ENCODE measurements around the gene NPLOC4. TPM values are rescaled to one million over a fixed set of nuclear protein-coding genes. Genes with fewer than 3 reads are reported as not detected.

NPLOC4 gene
- total RNA-seq, 6 donors from 2014 or later, result 59.9 to 373 (median 87.4) TPM

- no peak overlapping the region for H3K4me3 ChIP-seq
- ATAC-seq (ENCODE audit: low FRiP score in 2 of 2), result peak in 1 of 2 donors; percentile 7
- TF ChIP-seq CTCF (IDR thresholded peaks at IDR 0.05), result no peak
- TF ChIP-seq POLR2AphosphoS5 (IDR thresholded peaks at IDR 0.05), result no peak
- TF ChIP-seq POLR2A (IDR thresholded peaks at IDR 0.05), result no peak
- no peak for TF ChIP-seq EP300 (IDR thresholded peaks at IDR 0.05)
- no peaks in the 10 kb centered on the region for H3K27me3 ChIP-seq
- 95 to 98% methylated on average over 6 to 12 of the region's 16 CpGs for WGBS, 2 donors
- H3K9me3 ChIP-seq, result no peaks in the 10 kb centered on the region
- DNase-seq, result peak in 1 of 2 donors; percentile 73
- H3K36me3 ChIP-seq, result peaks cover 14 to 58% (median 50%) of the 10 kb centered on the region in 4 donors
- peaks cover under 1 to 9% (median 3%) of the 10 kb centered on the region in 4 donors for H3K4me1 ChIP-seq
- no peak overlapping the region for H3K27ac ChIP-seq
These were observed 36.0 kb upstream of the NPLOC4 start for GRCh38 chr17:81672954-81673353.

DNA sequence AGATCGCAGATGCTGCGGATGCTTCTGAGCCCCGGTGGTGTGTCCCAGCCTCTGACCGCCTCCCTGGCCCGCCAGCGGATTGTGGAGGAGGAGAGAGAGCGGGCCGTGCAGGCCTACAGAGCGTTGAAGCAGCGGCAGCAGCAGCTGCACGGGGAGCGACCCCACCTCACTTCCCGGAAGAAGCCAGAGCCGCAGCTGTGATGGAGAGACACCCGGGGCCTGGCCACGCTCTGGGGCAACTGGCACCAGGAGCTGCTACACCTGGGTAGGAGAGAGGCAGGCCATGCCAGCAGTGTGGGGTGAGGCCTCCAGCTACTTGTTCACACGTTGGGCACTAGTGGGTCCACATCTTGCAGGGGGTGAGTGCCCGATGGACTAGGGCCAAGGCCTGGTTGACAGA, 35.6 kb upstream of the NPLOC4 start:
- H3K27me3 ChIP-seq, result no peaks in the 10 kb centered on the region
- peaks cover 5 to 13% (median 7%) of the 10 kb centered on the region in 4 donors for H3K4me1 ChIP-seq
- no peak overlapping the region for H3K27ac ChIP-seq
- 90 to 94% methylated on average over 15 to 18 of the region's 18 CpGs for WGBS, 2 donors
- no peaks in the 10 kb centered on the region for H3K9me3 ChIP-seq
- peak in 1 of 2 donors; percentile 13 for ATAC-seq (ENCODE audit: low FRiP score in 2 of 2)
- no peak overlapping the region for H3K4me3 ChIP-seq
- no peak for TF ChIP-seq CTCF (IDR thresholded peaks at IDR 0.05)
- TF ChIP-seq POLR2A (IDR thresholded peaks at IDR 0.05), result no peak
- no peak for TF ChIP-seq EP300 (IDR thresholded peaks at IDR 0.05)
- no peak for TF ChIP-seq POLR2AphosphoS5 (IDR thresholded peaks at IDR 0.05)
- DNase-seq, result peak in 1 of 2 donors; percentile 76
- peaks cover 14 to 58% (median 50%) of the 10 kb centered on the region in 4 donors for H3K36me3 ChIP-seq

DNA sequence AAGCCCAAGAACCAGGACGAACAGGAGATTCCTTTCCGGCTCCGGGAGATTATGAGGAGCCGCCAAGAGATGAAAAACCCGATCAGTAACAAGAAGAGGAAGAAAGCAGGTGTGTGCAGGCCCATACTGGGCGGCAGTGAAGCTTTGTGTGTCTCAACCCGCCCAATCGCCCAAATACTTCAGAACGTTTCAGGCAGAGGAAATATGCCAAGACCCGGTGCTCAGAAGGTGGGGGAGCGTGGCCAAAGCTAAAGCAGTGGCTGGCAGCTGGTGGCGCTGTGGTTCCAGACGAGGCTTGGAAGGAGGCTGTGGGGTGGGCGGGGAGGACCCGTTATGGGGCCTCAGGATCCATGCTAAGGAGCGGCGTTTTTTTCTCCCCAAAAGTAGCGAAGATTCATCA, 30.8 kb upstream of the NPLOC4 start:
- DNase-seq (no peak), ATAC-seq (ENCODE audit: low FRiP score in 2 of 2) (no peak)
- Histone ChIP-seq H3K4me3 (peak overlapping the region in 2 of 4 donors; percentile 85 to 99), H3K4me1 (peaks cover 18 to 33% (median 20%) of the 10 kb centered on the region in 4 donors), H3K27me3 (no peaks in the 10 kb centered on the region), H3K27ac (no peak overlapping the region), H3K36me3 (peaks cover 4 to 51% (median 35%) of the 10 kb centered on the region in 4 donors), H3K9me3 (no peaks in the 10 kb centered on the region)
- TF ChIP-seq CTCF (IDR thresholded peaks at IDR 0.05) (no peak), POLR2A (IDR thresholded peaks at IDR 0.05) (no peak), EP300 (IDR thresholded peaks at IDR 0.05) (no peak), POLR2AphosphoS5 (IDR thresholded peaks at IDR 0.05) (no peak)
- 76 to 84% methylated on average over 18 of the region's 18 CpGs for WGBS, 2 donors

- 1% methylated on average over 35 to 54 of the region's 96 CpGs for WGBS, 2 donors
- Histone ChIP-seq H3K4me3 (peak within 1 kb of the TSS; percentile 80 to 99 (median 90)), H3K4me1 (peaks cover 18 to 33% (median 20%) of the 10 kb centered on the region in 4 donors), H3K36me3 (peaks cover 0 to 39% (median 24%) of the 10 kb centered on the region in 4 donors), H3K27me3 (no peaks in the 10 kb centered on the region), H3K9me3 (no peaks in the 10 kb centered on the region), H3K27ac (peak within 1 kb of the TSS; percentile 91 to 95 (median 93))
- TF ChIP-seq POLR2AphosphoS5 (IDR thresholded peaks at IDR 0.05) (peak; percentile 95 to 98), POLR2A (IDR thresholded peaks at IDR 0.05) (peak in 3 of 4 donors; percentile 81 to 96 (median 83)), CTCF (IDR thresholded peaks at IDR 0.05) (peak in 1 of 6 experiments; percentile 9), EP300 (IDR thresholded peaks at IDR 0.05) (no peak)
- DNase-seq (peak; percentile 97 to 100), ATAC-seq (ENCODE audit: low FRiP score in 2 of 2) (peak; percentile 97 to 99)
These were observed 29.7 kb upstream of the NPLOC4 start, which contains the start of the genes CCDC137 and OXLD1 for GRCh38 chr17:81666342-81667191. CCDC137 (plus strand) TSS chr17:81666737; CDS start chr17:81666767, 30 bp downstream. OXLD1 (minus strand) TSS chr17:81666605; CDS start chr17:81666577, 28 bp downstream.
